RPMI8226 (cell line): ENCODE data around the gene ACIN1.
"Not testable (repeated sequence)": the region's sequence is repeated elsewhere in the genome, so short reads cannot be mapped to it uniquely, and the experiment has no call there.

ENCODE experiments used
- DNase-seq: peaks from one replicate; pipeline ENCODE4 v3.0.0-alpha.2; 2015

The ACIN1 gene

GRCh38 chr14:23124337-23124954, 29.5 kb upstream of the ACIN1 start:
- DNase-seq = no peak

GRCh38 chr14:23123419-23123818, 28.5 kb upstream of the ACIN1 start:
- peak; percentile 71 for DNase-seq

GRCh38 chr14:23122086-23122485, 27.1 kb upstream of the ACIN1 start:
- no peak for DNase-seq

GRCh38 chr14:23121361-23121771, 26.4 kb upstream of the ACIN1 start:
- DNase-seq = peak; percentile 88

GRCh38 chr14:23120541-23121251, 25.8 kb upstream of the ACIN1 start:
- DNase-seq = peak; percentile 82

- DNase-seq = no peak
Observed at GRCh38 chr14:23119363-23120327, 24.7 kb upstream of the ACIN1 start.

- DNase-seq = no peak
Observed at GRCh38 chr14:23118506-23119362, 23.8 kb upstream of the ACIN1 start, which contains the start of gene CEBPE. TSS of gene CEBPE (minus strand) at chr14:23119255. CDS start at chr14:23119091, 164 bp downstream.

GRCh38 chr14:23117371-23118020, 22.6 kb upstream of the ACIN1 start:
- DNase-seq = no peak

GRCh38 chr14:23115918-23116317, 21.0 kb upstream of the ACIN1 start:
- no peak for DNase-seq

GRCh38 chr14:23115039-23115731, 20.2 kb upstream of the ACIN1 start:
- DNase-seq = no peak

- DNase-seq = no peak
Observed at GRCh38 chr14:23114669-23115038, 19.7 kb upstream of the ACIN1 start.

GRCh38 chr14:23114120-23114458, 19.2 kb upstream of the ACIN1 start:
- DNase-seq = no peak

- no peak for DNase-seq
Observed at GRCh38 chr14:23113431-23114119, 18.6 kb upstream of the ACIN1 start.

GRCh38 chr14:23112359-23113178, 17.6 kb upstream of the ACIN1 start:
- DNase-seq = no peak

- no peak for DNase-seq
Observed at GRCh38 chr14:23110579-23111365, 15.8 kb upstream of the ACIN1 start.

GRCh38 chr14:23109769-23110168, 14.8 kb upstream of the ACIN1 start:
- DNase-seq = no peak

GRCh38 chr14:23108169-23108568, 13.2 kb upstream of the ACIN1 start:
- DNase-seq = not testable (repeated sequence)

- not testable (repeated sequence) for DNase-seq
Observed at GRCh38 chr14:23107620-23108019, 12.7 kb upstream of the ACIN1 start.

- no peak for DNase-seq
Observed at GRCh38 chr14:23106747-23107045, 11.8 kb upstream of the ACIN1 start.
